HepG2 (cell line): ENCODE measurements around the gene TMEM255B. TPM values are rescaled to one million over a fixed set of nuclear protein-coding genes. Genes with fewer than 3 reads are reported as not detected.

Source experiments
- ATAC-seq: fragments of 200-7000 bp; cut with Tn5 transposase; 3 replicates; pipeline ENCODE4 v1.9.1; 2020; ENCODE audit warnings: mild to moderate bottlenecking, moderate library complexity
- BruUV-seq: library from RNA; stranded (reverse); fragments of 400-500 nt; replicated peaks from 2 replicates; lab custom pipeline; 2021; lab: Mats Ljungman, UMichigan
- CTCF ChIA-PET: fragments of 300-600 bp; formaldehyde crosslinking; extraction: SDS; loops from one replicate; lab custom pipeline; 2021; ENCODE audit warnings: low total read pairs, inconsistent platforms, low intra/inter-chr PET ratio; lab: Yijun Ruan, JAX
- POLR2A ChIA-PET: fragments of 350-600 bp; sonication (Branson Sonifier 250); formaldehyde crosslinking; loops from one replicate; lab custom pipeline; 2020; ENCODE audit warnings: antibody characterized with exemption, inconsistent platforms; lab: Yijun Ruan, JAX
- DNase-seq: peaks from one replicate; pipeline ENCODE4 v3.0.0-alpha.2; 2015; ENCODE audit warnings: low spot score
- FAIRE-seq: peaks from 3 replicates; lab custom pipeline; 2011; peaks lifted over from hg19 to GRCh38; lab: Jason Lieb, UNC
- H2AFZ ChIP-seq: one replicate; pipeline ENCODE4 v1.6.1; 2011; ENCODE audit warnings: low read length, inconsistent platforms
- H3K27ac ChIP-seq: fragments of 300-600 bp; 3 replicates; pipeline ENCODE4 v1.8.0; 2011; ENCODE audit warnings: mixed run types, mild to moderate bottlenecking, mixed read lengths, low read length, inconsistent platforms; ENCODE audit not compliant: insufficient read depth; ENCODE audit errors: extremely low read length
- H3K27me3 ChIP-seq, 2 experiments: fragments of 200-600 bp in 1 of 2; 2 replicates in 1 of 2; 3 replicates in 1 of 2; pipeline versions ENCODE4 v1.6.0 to v1.8.0; 2011; ENCODE audit warnings: low read length in 2 of 2, mild to moderate bottlenecking in 2 of 2, moderate library complexity in 2 of 2, inconsistent platforms in 1 of 2; ENCODE audit not compliant: insufficient read depth in 2 of 2, control insufficient read depth in 1 of 2
- H3K36me3 ChIP-seq, 2 experiments: fragments of 200-600 bp in 1 of 2; replicated peaks in 1 of 2; 2 replicates in 1 of 2; 3 replicates in 1 of 2; pipeline versions ENCODE4 v1.5.1 to v1.8.0; 2011; ENCODE audit warnings: low read length in 2 of 2, inconsistent platforms in 1 of 2; ENCODE audit not compliant: insufficient read depth in 2 of 2, control insufficient read depth in 1 of 2
- H3K4me1 ChIP-seq: 2 replicates; pipeline ENCODE4 v1.5.1; 2012; ENCODE audit warnings: low read length, inconsistent platforms; ENCODE audit not compliant: insufficient read depth
- H3K4me2 ChIP-seq: 2 replicates; pipeline ENCODE4 v1.6.0; 2011; ENCODE audit warnings: low read depth, low read length, inconsistent platforms
- H3K4me3 ChIP-seq, 3 experiments: fragments of 200-600 bp in 1 of 3; sonication (generic), shearing (Covaris generic) in 1 of 3; replicated peaks in 1 of 3; 2 replicates each; pipeline ENCODE4 v1.5.1; 2011 to 2016; ENCODE audit warnings: low read length in 3 of 3, inconsistent platforms in 2 of 3, low read depth in 2 of 3, mild to moderate bottlenecking in 2 of 3, control low read depth in 1 of 3, mixed read lengths in 1 of 3; ENCODE audit not compliant: insufficient read depth in 1 of 3
- H3K79me2 ChIP-seq: one replicate; pipeline ENCODE4 v1.6.1; 2011; ENCODE audit warnings: low read length, inconsistent platforms; ENCODE audit not compliant: insufficient read depth
- H3K9ac ChIP-seq: 2 replicates; pipeline ENCODE4 v1.6.0; 2011; ENCODE audit warnings: mild to moderate bottlenecking, low read depth, low read length, inconsistent platforms; ENCODE audit not compliant: insufficient read depth
- H3K9me3 ChIP-seq: 2 replicates; pipeline ENCODE4 v1.5.1; 2012; ENCODE audit warnings: mild to moderate bottlenecking, low read length
- H4K20me1 ChIP-seq: 2 replicates; pipeline ENCODE4 v1.6.0; 2011; ENCODE audit warnings: inconsistent platforms, mild to moderate bottlenecking, low read length, moderate library complexity; ENCODE audit not compliant: insufficient read depth
- FUBP1 ChIP-seq: sonication (generic); formaldehyde crosslinking; IDR thresholded peaks from 2 replicates; pipeline ENCODE4 v1.5.1; 2020; ENCODE audit warnings: missing genetic modification reagents, mild to moderate bottlenecking, borderline replicate concordance
- HNRNPH1 ChIP-seq: fragments of 200-400 bp; formaldehyde crosslinking; optimal IDR thresholded peaks from 2 replicates; pipeline ENCODE3; 2017; ENCODE audit warnings: mild to moderate bottlenecking, low read depth, low read length
- KMT2B ChIP-seq: IDR thresholded peaks from 2 replicates; pipeline ENCODE4 v1.6.1; 2016; ENCODE audit warnings: missing genetic modification reagents, missing compliant biosample characterization
- RFXAP ChIP-seq: sonication (generic); formaldehyde crosslinking; IDR thresholded peaks from 2 replicates; pipeline ENCODE4 v1.4.0; 2020; ENCODE audit warnings: missing genetic modification reagents, borderline replicate concordance
- TFDP1 ChIP-seq: IDR thresholded peaks from 2 replicates; pipeline ENCODE4 v1.6.1; 2016; ENCODE audit warnings: missing compliant biosample characterization, missing genetic modification reagents, borderline replicate concordance
- THRA ChIP-seq: sonication (generic); formaldehyde crosslinking; IDR thresholded peaks from 2 replicates; pipeline ENCODE4 v1.4.0; 2020; ENCODE audit warnings: missing genetic modification reagents, borderline replicate concordance
- ZBTB34 ChIP-seq: sonication (generic); formaldehyde crosslinking; IDR thresholded peaks from 2 replicates; pipeline ENCODE4 v1.8.0; 2022; ENCODE audit warnings: mild to moderate bottlenecking, missing genetic modification reagents
- ZBTB4 ChIP-seq: sonication (generic); formaldehyde crosslinking; IDR thresholded peaks from 2 replicates; pipeline ENCODE4 v1.4.0; 2020; ENCODE audit warnings: missing genetic modification reagents, mild to moderate bottlenecking, borderline replicate concordance
- ZNF503 ChIP-seq: sonication (generic); formaldehyde crosslinking; IDR thresholded peaks from 2 replicates; pipeline ENCODE4 v1.4.0; 2020; ENCODE audit warnings: missing genetic modification reagents
- ZNF7 ChIP-seq: IDR thresholded peaks from 2 replicates; pipeline ENCODE4 v1.6.1; 2016; ENCODE audit warnings: missing biosample characterization, missing genetic modification reagents
- WGBS: methylation state at CpG from one replicate; pipeline ENCODE4 v1.1.6; 2017; ENCODE audit warnings: low lambda C conversion rate; 5-methylcytosine and 5-hydroxymethylcytosine counted together
- in situ Hi-C: cut with HindIII; loops from 2 replicates; pipeline ENCODE4 v1.10.0; 2017; ENCODE audit warnings: low pct_unique_long_range_greater_than_20kb; ENCODE audit not compliant: extremely low pct_ligation_motif_present
- intact Hi-C: fragments of 100-400 bp; cut with micrococcal nuclease; formaldehyde crosslinking; loops from one replicate; pipeline ENCODE4 v1.10.0; 2022; ENCODE audit not compliant: unreplicated experiment
- polyA plus RNA-seq, 8 experiments: library from polyadenylated mRNA; depleted of rRNA in 3 of 8; stranded (reverse) in 7 of 8; unstranded in 1 of 8; fragments of >200 nt; fragmentation: Illumina TruSeq in 4 of 8; extraction: Trizol in 4 of 8; gene quantifications; 2 replicates each; pipeline versions ENCODE4 v1.2.1 to v1.2.3, GENCODE V29; 2011 to 2016; ENCODE audit warnings: low read depth in 4 of 8, missing spikeins in 1 of 8, mixed read lengths in 1 of 8; ENCODE audit not compliant: insufficient read depth in 1 of 8
- total RNA-seq, 5 experiments: library from RNA; depleted of rRNA; stranded (reverse); fragments of >200 nt; fragmentation: Illumina TruSeq; extraction: Trizol; gene quantifications; 2 replicates each; pipeline ENCODE4 v1.2.3, GENCODE V29; 2016; ENCODE audit warnings: low read depth in 1 of 5

TMEM255B gene
- total and polyA plus RNA-seq, 2 of the 13 experiments (the other 11 are each of a cell fraction or from before 2014, with no cell fraction given) = not detected

- no peak for TF ChIP-seq HNRNPH1
Measured at GRCh38 chr13:113864273-113864890, 105.4 kb downstream of the TMEM255B start (continued).

- Histone ChIP-seq H3K27me3 (peaks cover 4 to 15% of the 10 kb centered on the region in 2 experiments; a peak in 4 of 5 replicates), H3K36me3 (no peaks in the 10 kb centered on the region), H3K79me2 (no peaks in the 10 kb centered on the region), H3K4me1 (peaks cover 13% of the 10 kb centered on the region), H3K9me3 (no peaks in the 10 kb centered on the region), H3K4me2 (no peak overlapping the region), H3K9ac (no peak overlapping the region), H4K20me1 (no peaks in the 10 kb centered on the region), H3K27ac (no peak overlapping the region), H2AFZ (no peak overlapping the region), H3K4me3 (no peak overlapping the region)
- FAIRE-seq (no peak), ATAC-seq (no peak), DNase-seq (no peak)
- BruUV-seq = no TSS peak
- intact Hi-C loops = no loop called here
- 71% methylated on average over 4 of the region's 4 CpGs for WGBS
- ChIA-PET POLR2A (no interaction called here), CTCF (no interaction called here)
- in situ Hi-C loops = no loop called here
- no peak for TF ChIP-seq ZNF7 (CRISPR knock-in tag)
- no peak for TF ChIP-seq ZBTB34 (CRISPR knock-in tag)
- TF ChIP-seq ZNF503 (CRISPR knock-in tag) = no peak
- no peak for TF ChIP-seq FUBP1 (CRISPR knock-in tag)
- TF ChIP-seq ZBTB4 (CRISPR knock-in tag) = no peak
- TF ChIP-seq TFDP1 = no peak
- no peak for TF ChIP-seq KMT2B (CRISPR knock-in tag)
- TF ChIP-seq RFXAP (CRISPR knock-in tag) = no peak
- TF ChIP-seq THRA (CRISPR knock-in tag) = no peak
Measured at GRCh38 chr13:113865427-113865826, 106.4 kb downstream of the TMEM255B start.
